MCF 10A (cell line): ENCODE data around the gene PMF1. TPM values are rescaled to one million over a fixed set of nuclear protein-coding genes. Genes with fewer than 3 reads are reported as not detected.
A peak's percentile ranks its signal among the peaks of the same experiment; 100 is the strongest.

Experiments used
- BruUV-seq: library from RNA; stranded (reverse); fragments of 400-500 nt; replicated peaks from 2 replicates; lab custom pipeline; 2021; lab: Mats Ljungman, UMichigan
- CTCF ChIA-PET: fragments of 300-600 bp; sonication (Branson Sonifier 250); formaldehyde crosslinking; extraction: SDS; loops from one replicate; lab custom pipeline; 2021; ENCODE audit warnings: antibody characterized with exemption, inconsistent platforms; lab: Yijun Ruan, JAX
- POLR2A ChIA-PET: fragments of 300-600, 350-650 bp; sonication (Branson Sonifier 250); formaldehyde crosslinking; extraction: SDS; loops from one replicate; lab custom pipeline; 2020; ENCODE audit warnings: antibody characterized with exemption, inconsistent platforms; lab: Yijun Ruan, JAX
- DNase-seq: peaks from one replicate; pipeline ENCODE4 v3.0.0-alpha.2; 2018; ENCODE audit not compliant: unreplicated experiment
- H3K27ac Mint-ChIP-seq: one replicate; pipeline ENCODE4 v1.8.0; 2022; ENCODE audit warnings: mild to moderate bottlenecking, low read depth, mixed read lengths; ENCODE audit not compliant: unreplicated experiment
- H3K27me3 Mint-ChIP-seq: one replicate; pipeline ENCODE4 v1.8.0; 2022; ENCODE audit warnings: mixed read lengths; ENCODE audit not compliant: insufficient read depth, unreplicated experiment
- H3K36me3 Mint-ChIP-seq: one replicate; pipeline ENCODE4 v1.8.0; 2022; ENCODE audit warnings: mild to moderate bottlenecking, moderate library complexity, mixed read lengths; ENCODE audit not compliant: insufficient read depth, unreplicated experiment
- H3K4me1 Mint-ChIP-seq: one replicate; pipeline ENCODE4 v1.8.0; 2022; ENCODE audit warnings: mixed read lengths; ENCODE audit not compliant: insufficient read depth, unreplicated experiment
- H3K4me3 Mint-ChIP-seq: one replicate; pipeline ENCODE4 v1.8.0; 2022; ENCODE audit warnings: mild to moderate bottlenecking, moderate library complexity, mixed read lengths; ENCODE audit not compliant: unreplicated experiment
- H3K9me3 Mint-ChIP-seq: one replicate; pipeline ENCODE4 v1.8.0; 2022; ENCODE audit warnings: mixed read lengths; ENCODE audit not compliant: unreplicated experiment
- intact Hi-C: fragments of 100-400 bp; cut with micrococcal nuclease; formaldehyde crosslinking; loops from 2 replicates; pipeline ENCODE4 v1.14.1; 2022
- total RNA-seq: library from RNA; stranded (reverse); gene quantifications from 2 replicates; pipeline ENCODE4 v1.2.3, GENCODE V29; 2022
- TF ChIP-seq, protein P1 (sequence below): fragments of 200-600 bp; IDR thresholded peaks from one replicate; pipeline ENCODE4 v1.8.0; 2022; ENCODE audit warnings: antibody characterized with exemption, mild to moderate bottlenecking; ENCODE audit not compliant: unreplicated experiment

PMF1 gene
- total RNA-seq, 1 experiment from 2014 or later = 77.7 TPM

DNA sequence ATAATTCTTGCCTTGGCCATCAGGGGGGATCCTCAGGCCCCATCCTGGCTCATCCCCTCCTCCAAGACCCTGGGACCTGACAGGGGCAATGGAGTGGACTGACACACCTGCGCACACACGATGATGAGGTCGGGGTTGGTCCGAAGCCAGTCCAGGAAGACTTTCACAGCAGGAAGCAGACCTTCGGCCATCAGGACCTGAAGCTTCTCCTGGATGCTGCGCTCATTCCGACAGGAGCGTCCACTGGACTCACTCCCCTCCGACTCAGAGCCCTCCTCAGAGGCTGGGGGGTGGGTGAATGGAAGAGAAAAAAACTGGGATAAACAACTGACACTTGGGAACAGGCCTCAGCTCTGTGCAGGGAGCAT lies 50.5 kb downstream of the PMF1 start:
- Mint-ChIP-seq H3K9me3 (no peaks in the 10 kb centered on the region), H3K4me1 (peaks cover 35% of the 10 kb centered on the region), H3K4me3 (peak overlapping the region; percentile 13), H3K27ac (peak overlapping the region; percentile 92), H3K27me3 (no peaks in the 10 kb centered on the region), H3K36me3 (peaks cover 100% of the 10 kb centered on the region)
- intact Hi-C loops = loop anchor here (1.0 to 2.0 kb wide), 2 partner anchors 18 to 58 kb away; no protein-coding TSS in a partner anchor
- ChIA-PET CTCF (interaction anchor here (0.6 to 1.6 kb wide), 7 partner anchors 10 to 263 kb away, joined by 3 to 6 read pairs (median 3); partner anchors contain the start of gene GLMP), POLR2A (interaction anchor here (0.7 to 3.0 kb wide), 14 partner anchors 10 to 285 kb away, joined by 3 to 45 read pairs (median 4); partner anchors contain the start of genes ARHGEF2, BGLAP, LMNA and PAQR6)
- no TSS peak for BruUV-seq
- no peak for DNase-seq
- TF ChIP-seq, protein P1, sequence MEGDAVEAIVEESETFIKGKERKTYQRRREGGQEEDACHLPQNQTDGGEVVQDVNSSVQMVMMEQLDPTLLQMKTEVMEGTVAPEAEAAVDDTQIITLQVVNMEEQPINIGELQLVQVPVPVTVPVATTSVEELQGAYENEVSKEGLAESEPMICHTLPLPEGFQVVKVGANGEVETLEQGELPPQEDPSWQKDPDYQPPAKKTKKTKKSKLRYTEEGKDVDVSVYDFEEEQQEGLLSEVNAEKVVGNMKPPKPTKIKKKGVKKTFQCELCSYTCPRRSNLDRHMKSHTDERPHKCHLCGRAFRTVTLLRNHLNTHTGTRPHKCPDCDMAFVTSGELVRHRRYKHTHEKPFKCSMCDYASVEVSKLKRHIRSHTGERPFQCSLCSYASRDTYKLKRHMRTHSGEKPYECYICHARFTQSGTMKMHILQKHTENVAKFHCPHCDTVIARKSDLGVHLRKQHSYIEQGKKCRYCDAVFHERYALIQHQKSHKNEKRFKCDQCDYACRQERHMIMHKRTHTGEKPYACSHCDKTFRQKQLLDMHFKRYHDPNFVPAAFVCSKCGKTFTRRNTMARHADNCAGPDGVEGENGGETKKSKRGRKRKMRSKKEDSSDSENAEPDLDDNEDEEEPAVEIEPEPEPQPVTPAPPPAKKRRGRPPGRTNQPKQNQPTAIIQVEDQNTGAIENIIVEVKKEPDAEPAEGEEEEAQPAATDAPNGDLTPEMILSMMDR = no peak

DNA sequence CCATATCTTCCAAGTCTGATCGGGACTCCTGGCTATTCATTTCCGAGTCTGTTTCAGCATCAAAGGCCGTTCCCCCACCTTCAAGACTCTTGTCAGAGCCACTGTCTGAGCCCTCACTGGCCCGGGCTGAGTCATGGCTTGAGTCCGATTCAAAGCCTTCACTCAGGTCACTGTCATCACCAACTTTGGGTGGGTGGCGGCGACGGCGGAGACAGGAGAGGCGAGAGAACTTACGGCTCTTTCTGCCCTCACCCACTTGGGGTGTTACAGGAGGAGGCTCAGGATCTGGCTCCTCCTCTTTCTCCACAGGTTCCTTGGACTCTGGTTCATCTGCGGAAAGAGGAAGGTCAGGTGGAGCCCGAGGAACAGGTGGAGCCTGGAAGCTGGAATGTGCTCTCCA lies 53.2 kb downstream of the PMF1 start:
- no peak for DNase-seq
- Mint-ChIP-seq H3K36me3 (peaks cover 99% of the 10 kb centered on the region), H3K27me3 (no peaks in the 10 kb centered on the region), H3K4me3 (no peak overlapping the region), H3K27ac (no peak overlapping the region), H3K4me1 (peaks cover 35% of the 10 kb centered on the region), H3K9me3 (no peaks in the 10 kb centered on the region)
- ChIA-PET CTCF (interaction anchor here (0.6 kb wide), 1 partner anchor 179 kb away, joined by 3 read pairs; no protein-coding TSS in a partner anchor), POLR2A (no interaction called here)
- intact Hi-C loops = no loop called here
- TF ChIP-seq, protein P1 = no peak
- TSS peak; percentile 57 for BruUV-seq

DNA sequence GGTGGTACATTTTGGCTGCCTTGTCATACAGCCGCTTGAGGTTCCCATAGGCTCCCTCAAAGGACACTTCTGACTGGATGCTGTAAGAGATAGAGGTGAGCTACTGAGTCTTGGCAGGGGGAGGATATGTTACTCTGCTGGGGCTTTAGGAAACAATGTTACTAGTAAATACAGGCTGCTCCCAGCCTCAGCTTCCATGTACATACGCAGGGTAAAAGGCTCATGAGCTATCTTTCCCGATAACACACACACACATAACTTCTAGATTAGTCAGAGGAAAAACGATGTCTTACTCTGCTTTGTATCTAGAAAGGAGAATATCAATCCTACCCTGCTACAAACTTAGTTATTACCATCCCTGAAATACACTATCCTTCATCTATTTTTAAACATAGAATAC lies 55.5 kb downstream of the PMF1 start:
- H3K4me3 Mint-ChIP-seq = no peak overlapping the region
- peaks cover 23% of the 10 kb centered on the region for H3K4me1 Mint-ChIP-seq
- CTCF ChIA-PET = no interaction called here
- no peak for DNase-seq
- POLR2A ChIA-PET = interaction anchor here (1.1 to 5.8 kb wide), 3 partner anchors 14 to 167 kb away, joined by 3 to 35 read pairs (median 4); partner anchors contain the start of genes BGLAP, SMG5 and TMEM79
- TF ChIP-seq, protein P1 = no peak
- intact Hi-C loops = no loop called here
- H3K36me3 Mint-ChIP-seq = peaks cover 98% of the 10 kb centered on the region
- no TSS peak for BruUV-seq
- H3K27ac Mint-ChIP-seq = no peak overlapping the region
- no peaks in the 10 kb centered on the region for H3K27me3 Mint-ChIP-seq
- H3K9me3 Mint-ChIP-seq = no peaks in the 10 kb centered on the region

DNA sequence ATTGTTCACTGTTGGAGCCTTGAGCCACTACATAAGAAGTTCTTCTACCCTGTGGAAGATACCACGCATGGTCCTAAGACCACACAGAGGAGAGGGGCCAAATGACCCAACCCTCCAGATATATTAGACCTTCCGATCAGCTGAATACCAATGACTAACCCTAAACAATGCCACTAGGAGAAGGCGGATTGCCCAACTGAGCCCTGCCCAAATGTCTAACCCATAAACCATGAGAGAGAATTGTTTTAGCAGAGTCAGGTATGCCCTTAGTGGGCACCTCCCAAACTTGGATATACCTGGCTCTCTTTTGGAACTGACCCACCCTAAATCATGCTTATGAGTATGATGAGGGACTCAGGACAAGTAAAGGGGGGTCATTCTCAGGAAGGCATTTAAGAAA lies 57.5 kb downstream of the PMF1 start:
- CTCF ChIA-PET = interaction anchor here (1.1 kb wide), 1 partner anchor 13 kb away, joined by 5 read pairs; no protein-coding TSS in a partner anchor
- H3K36me3 Mint-ChIP-seq = peaks cover 98% of the 10 kb centered on the region
- BruUV-seq = no TSS peak
- intact Hi-C loops = no loop called here
- no peak for DNase-seq
- H3K27me3 Mint-ChIP-seq = no peaks in the 10 kb centered on the region
- TF ChIP-seq, protein P1 = no peak
- no peak overlapping the region for H3K27ac Mint-ChIP-seq
- H3K4me1 Mint-ChIP-seq = peaks cover 8% of the 10 kb centered on the region
- H3K9me3 Mint-ChIP-seq = no peaks in the 10 kb centered on the region
- no peak overlapping the region for H3K4me3 Mint-ChIP-seq
- POLR2A ChIA-PET = interaction anchor here (0.6 to 5.8 kb wide), 2 partner anchors 12 to 164 kb away, joined by 3 to 35 read pairs; partner anchors contain the start of genes SMG5 and TMEM79
